Peyer's patch (tissue), 4 donors: ENCODE data around the gene TUBGCP3. TPM values are rescaled to one million over a fixed set of nuclear protein-coding genes. Genes with fewer than 3 reads are reported as not detected.
A peak's percentile ranks its signal among the peaks of the same experiment; 100 is the strongest.

Source experiments
- DNase-seq, 3 donors: peaks; one replicate each; pipeline ENCODE4 v3.0.0-alpha.2; 2017 to 2019
- H3K27ac ChIP-seq, 4 donors: fragments of 200-600 bp; sonication (generic); one replicate each; pipeline ENCODE4 v1.5.1; 2016 to 2019
- H3K27me3 ChIP-seq, 2 donors: fragments of 200-600 bp; sonication (generic); one replicate each; pipeline ENCODE4 v1.5.1; 2019
- H3K36me3 ChIP-seq, 3 donors: fragments of 200-600 bp; sonication (generic); one replicate each; pipeline ENCODE4 v1.5.1; 2016 to 2019
- H3K4me1 ChIP-seq, 4 donors: fragments of 200-600 bp; sonication (generic); one replicate each; pipeline ENCODE4 v1.5.1; 2016 to 2019
- H3K4me3 ChIP-seq, 4 donors: fragments of 200-600 bp; sonication (generic); 1 replicate in 3 of 4; 2 replicates in 1 of 4; pipeline ENCODE4 v1.5.1; 2016 to 2019; ENCODE audit warnings: mild to moderate bottlenecking in 1 of 4
- H3K9me3 ChIP-seq, 4 donors: fragments of 200-600 bp; sonication (generic); one replicate each; pipeline ENCODE4 v1.5.1; 2016 to 2019; ENCODE audit warnings: mild to moderate bottlenecking in 1 of 4
- POLR2A ChIP-seq, 2 donors: fragments of 450-650 bp; IDR thresholded peaks; one replicate each; pipeline ENCODE4 v1.5.1; 2017; ENCODE audit warnings: antibody characterized with exemption in 2 of 2, mild to moderate bottlenecking in 2 of 2, moderate library complexity in 2 of 2
- total RNA-seq, 4 donors: library from RNA; depleted of rRNA; stranded (reverse); fragments of >200 nt; gene quantifications; one replicate each; pipeline ENCODE4 v1.1.0, GENCODE V29; 2016
- TF ChIP-seq, protein P1 (sequence below), 6 experiments: fragments of 450-650 bp in 4 of 6; fragments of 200-600 bp in 2 of 6; sonication (generic) in 1 of 6; IDR thresholded peaks; one replicate each; pipeline ENCODE4 v1.5.1; 2017 to 2019; ENCODE audit warnings: antibody characterized with exemption in 6 of 6, mild to moderate bottlenecking in 3 of 6, moderate library complexity in 1 of 6

Gene TUBGCP3
- total RNA-seq, 4 donors from 2014 or later = 32.2 to 75.9 (median 43.6) TPM

- Histone ChIP-seq H3K4me1 (no peaks in the 10 kb centered on the region), H3K4me3 (no peak overlapping the region), H3K9me3 (no peaks in the 10 kb centered on the region), H3K36me3 (no peaks in the 10 kb centered on the region), H3K27ac (no peak overlapping the region), H3K27me3 (peaks cover 0 to 6% of the 10 kb centered on the region in 2 donors)
- peak in 2 of 3 donors; percentile 26 to 37 for DNase-seq
- TF ChIP-seq, protein P1, sequence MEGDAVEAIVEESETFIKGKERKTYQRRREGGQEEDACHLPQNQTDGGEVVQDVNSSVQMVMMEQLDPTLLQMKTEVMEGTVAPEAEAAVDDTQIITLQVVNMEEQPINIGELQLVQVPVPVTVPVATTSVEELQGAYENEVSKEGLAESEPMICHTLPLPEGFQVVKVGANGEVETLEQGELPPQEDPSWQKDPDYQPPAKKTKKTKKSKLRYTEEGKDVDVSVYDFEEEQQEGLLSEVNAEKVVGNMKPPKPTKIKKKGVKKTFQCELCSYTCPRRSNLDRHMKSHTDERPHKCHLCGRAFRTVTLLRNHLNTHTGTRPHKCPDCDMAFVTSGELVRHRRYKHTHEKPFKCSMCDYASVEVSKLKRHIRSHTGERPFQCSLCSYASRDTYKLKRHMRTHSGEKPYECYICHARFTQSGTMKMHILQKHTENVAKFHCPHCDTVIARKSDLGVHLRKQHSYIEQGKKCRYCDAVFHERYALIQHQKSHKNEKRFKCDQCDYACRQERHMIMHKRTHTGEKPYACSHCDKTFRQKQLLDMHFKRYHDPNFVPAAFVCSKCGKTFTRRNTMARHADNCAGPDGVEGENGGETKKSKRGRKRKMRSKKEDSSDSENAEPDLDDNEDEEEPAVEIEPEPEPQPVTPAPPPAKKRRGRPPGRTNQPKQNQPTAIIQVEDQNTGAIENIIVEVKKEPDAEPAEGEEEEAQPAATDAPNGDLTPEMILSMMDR (IDR thresholded peaks at IDR 0.05) = no peak
- TF ChIP-seq POLR2A (IDR thresholded peaks at IDR 0.05) = no peak
Measured at GRCh38 chr13:112445411-112446271, 142.3 kb downstream of the TUBGCP3 start.

GRCh38 chr13:112444416-112445399, 143.2 kb downstream of the TUBGCP3 start:
- Histone ChIP-seq H3K4me1 (no peaks in the 10 kb centered on the region), H3K4me3 (no peak overlapping the region), H3K27me3 (peaks cover 0 to 6% of the 10 kb centered on the region in 2 donors), H3K27ac (no peak overlapping the region), H3K36me3 (no peaks in the 10 kb centered on the region), H3K9me3 (no peaks in the 10 kb centered on the region)
- TF ChIP-seq, protein P1 (IDR thresholded peaks at IDR 0.05) = no peak
- no peak for TF ChIP-seq POLR2A (IDR thresholded peaks at IDR 0.05)
- DNase-seq = peak in 1 of 3 donors; percentile 24

GRCh38 chr13:112443995-112444311, 144.0 kb downstream of the TUBGCP3 start:
- H3K27me3 ChIP-seq = peaks cover 0 to 6% of the 10 kb centered on the region in 2 donors
- no peaks in the 10 kb centered on the region for H3K9me3 ChIP-seq
- peak in 2 of 3 donors; percentile 68 to 79 for DNase-seq
- H3K27ac ChIP-seq = no peak overlapping the region
- TF ChIP-seq POLR2A (IDR thresholded peaks at IDR 0.05) = no peak
- TF ChIP-seq, protein P1 (IDR thresholded peaks at IDR 0.05) = peak in 5 of 6 experiments; percentile 18 to 84 (median 81)
- H3K4me1 ChIP-seq = no peaks in the 10 kb centered on the region
- H3K4me3 ChIP-seq = no peak overlapping the region
- no peaks in the 10 kb centered on the region for H3K36me3 ChIP-seq

GRCh38 chr13:112443191-112443994, 144.6 kb downstream of the TUBGCP3 start:
- no peaks in the 10 kb centered on the region for H3K36me3 ChIP-seq
- peaks cover 0 to 6% of the 10 kb centered on the region in 2 donors for H3K27me3 ChIP-seq
- H3K27ac ChIP-seq = no peak overlapping the region
- no peak for DNase-seq
- no peak overlapping the region for H3K4me3 ChIP-seq
- TF ChIP-seq POLR2A (IDR thresholded peaks at IDR 0.05) = no peak
- TF ChIP-seq, protein P1 (IDR thresholded peaks at IDR 0.05) = peak in 1 of 6 experiments; percentile 31
- H3K9me3 ChIP-seq = peaks cover 0 to 5% (median 0%) of the 10 kb centered on the region in 4 donors
- H3K4me1 ChIP-seq = no peaks in the 10 kb centered on the region
